Erythroblast (primary cell): Measurements from ENCODE around the gene NGB.

ENCODE experiments used
- DNase-seq, 2 experiments: peaks; one replicate each; lab custom pipeline; 2025; lab: John Stamatoyannopoulos, UW
- GATA1 ChIP-seq: IDR thresholded peaks from 2 replicates; pipeline ENCODE4 v1.6.1; 2011; ENCODE audit warnings: low read depth, mild to moderate bottlenecking, control low read depth, low read length, moderate library complexity
- POLR2A ChIP-seq: IDR thresholded peaks from 2 replicates; pipeline ENCODE4 v1.6.1; 2011; ENCODE audit warnings: mild to moderate bottlenecking, low read length

NGB gene

GRCh38 chr14:77243853-77244252, 27.2 kb downstream of the NGB start:
- DNase-seq = no peak
- TF ChIP-seq GATA1 = no peak
- no peak for TF ChIP-seq POLR2A

- no peak for DNase-seq
- TF ChIP-seq GATA1 = no peak
- TF ChIP-seq POLR2A = no peak
These were observed 28.3 kb downstream of the NGB start for GRCh38 chr14:77242752-77243151.

- TF ChIP-seq GATA1 (no peak), POLR2A (no peak)
- DNase-seq = no peak
These were observed 29.1 kb downstream of the NGB start for GRCh38 chr14:77241955-77242354.

- TF ChIP-seq POLR2A (no peak), GATA1 (no peak)
- no peak for DNase-seq
These were observed 30.6 kb downstream of the NGB start for GRCh38 chr14:77240336-77240915.

- DNase-seq = no peak
- TF ChIP-seq POLR2A (no peak), GATA1 (no peak)
These were observed 31.6 kb downstream of the NGB start for GRCh38 chr14:77239412-77239811.

- no peak for DNase-seq
- TF ChIP-seq GATA1 = no peak
- TF ChIP-seq POLR2A = no peak
These were observed 32.0 kb downstream of the NGB start for GRCh38 chr14:77238996-77239395.

GRCh38 chr14:77238356-77238755, 32.6 kb downstream of the NGB start:
- no peak for DNase-seq
- TF ChIP-seq POLR2A = no peak

GRCh38 chr14:77236814-77237213, 34.2 kb downstream of the NGB start:
- TF ChIP-seq GATA1 (no peak), POLR2A (no peak)
- no peak for DNase-seq

- no peak for DNase-seq
- no peak for TF ChIP-seq POLR2A
- TF ChIP-seq GATA1 = no peak
These were observed 39.3 kb downstream of the NGB start for GRCh38 chr14:77231721-77232120.

- DNase-seq = no peak
- TF ChIP-seq POLR2A (no peak), GATA1 (no peak)
These were observed 40.1 kb downstream of the NGB start for GRCh38 chr14:77230914-77231313.

GRCh38 chr14:77228056-77228455, 43.0 kb downstream of the NGB start:
- no peak for DNase-seq
- TF ChIP-seq POLR2A (no peak), GATA1 (no peak)

GRCh38 chr14:77225892-77226557, 45.0 kb downstream of the NGB start:
- TF ChIP-seq GATA1 (no peak), POLR2A (no peak)
- DNase-seq = no peak

- no peak for DNase-seq
- no peak for TF ChIP-seq GATA1
- TF ChIP-seq POLR2A = no peak
These were observed 45.8 kb downstream of the NGB start for GRCh38 chr14:77225254-77225653.

- DNase-seq = no peak
- TF ChIP-seq POLR2A (no peak), GATA1 (no peak)
These were observed 46.8 kb downstream of the NGB start for GRCh38 chr14:77224212-77224611.
